ENCODE results near the gene FASN. TPM values are rescaled to one million over a fixed set of nuclear protein-coding genes. Genes with fewer than 3 reads are reported as not detected.

Gene FASN
- total and polyA plus RNA-seq, 2 of the 13 experiments (the other 11 are each of a cell fraction or from before 2014, with no cell fraction given), result 51.7 to 101 TPM

- TF ChIP-seq ZNF496 (CRISPR knock-in tag; IDR thresholded peaks at IDR 0.05; ENCODE audit: insufficient replicate concordance) (no peak), ZNF138 (CRISPR knock-in tag; IDR thresholded peaks at IDR 0.05; ENCODE audit: low read depth) (no peak), TMF1 (CRISPR knock-in tag; IDR thresholded peaks at IDR 0.05; ENCODE audit: low read depth) (no peak), GATAD1 (CRISPR knock-in tag; IDR thresholded peaks at IDR 0.05) (peak; percentile 67), NFE2L2 (IDR thresholded peaks at IDR 0.05; ENCODE audit: low read length) (no peak), ZNF782 (CRISPR knock-in tag; IDR thresholded peaks at IDR 0.05; ENCODE audit: borderline replicate concordance) (peak; percentile 20; the same call in 1 of the 2 replicates), KLF9 (CRISPR knock-in tag; IDR thresholded peaks at IDR 0.05; ENCODE audit: low read depth) (0 out of 2 replicates have a peak, but pooled peaks have one; percentile 49), JUN (CRISPR knock-in tag; IDR thresholded peaks at IDR 0.05) (peak; percentile 15; the same call in 1 of the 2 replicates), HNRNPLL (IDR thresholded peaks at IDR 0.05; ENCODE audit: low read depth, low read length, poor library complexity, severe bottlenecking) (no peak), HINFP (CRISPR knock-in tag; IDR thresholded peaks at IDR 0.05; ENCODE audit: low read depth) (peak; percentile 73), SOX13 (IDR thresholded peaks at IDR 0.05) (no peak), SOX13 (CRISPR knock-in tag; conservative IDR thresholded peaks at IDR 0.05 in 1 of 2, IDR thresholded peaks at IDR 0.05 in 1 of 2) (0 out of 4 replicates have a peak, but pooled peaks of 1 of the 2 experiments have one; percentile 6), THYN1 (CRISPR knock-in tag; IDR thresholded peaks at IDR 0.05; ENCODE audit: borderline replicate concordance, low read depth) (no peak), FOXK1 (CRISPR knock-in tag; IDR thresholded peaks at IDR 0.05; ENCODE audit: borderline replicate concordance, low read depth) (0 out of 2 replicates have a peak, but pooled peaks have one; percentile 11), FOXJ3 (CRISPR knock-in tag; IDR thresholded peaks at IDR 0.05; ENCODE audit: borderline replicate concordance) (peak; percentile 40; the same call in 1 of the 2 replicates), ZFP82 (CRISPR knock-in tag; IDR thresholded peaks at IDR 0.05; ENCODE audit: borderline replicate concordance) (0 out of 2 replicates have a peak, but pooled peaks have one; percentile 53), GABPA (IDR thresholded peaks at IDR 0.05; ENCODE audit: low read depth, low read length) (no peak), GABPA (CRISPR knock-in tag; IDR thresholded peaks at IDR 0.05; ENCODE audit: low read depth) (peak; percentile 34; the same call in 1 of the 2 replicates), ZFP91 (CRISPR knock-in tag; IDR thresholded peaks at IDR 0.05; ENCODE audit: borderline replicate concordance) (peak; percentile 98), ZFP1 (CRISPR knock-in tag; IDR thresholded peaks at IDR 0.05) (no peak), ZNF598 (CRISPR knock-in tag; IDR thresholded peaks at IDR 0.05; ENCODE audit: borderline replicate concordance) (0 out of 2 replicates have a peak, but pooled peaks have one; percentile 83), ZFYVE20 (CRISPR knock-in tag; IDR thresholded peaks at IDR 0.05; ENCODE audit: borderline replicate concordance, low read depth) (no peak), DR1 (CRISPR knock-in tag; IDR thresholded peaks at IDR 0.05) (no peak; the same call in 1 of the 2 replicates), ZNF329 (CRISPR knock-in tag; IDR thresholded peaks at IDR 0.05; ENCODE audit: low read depth) (no peak)
- TF ChIP-seq, protein P1, sequence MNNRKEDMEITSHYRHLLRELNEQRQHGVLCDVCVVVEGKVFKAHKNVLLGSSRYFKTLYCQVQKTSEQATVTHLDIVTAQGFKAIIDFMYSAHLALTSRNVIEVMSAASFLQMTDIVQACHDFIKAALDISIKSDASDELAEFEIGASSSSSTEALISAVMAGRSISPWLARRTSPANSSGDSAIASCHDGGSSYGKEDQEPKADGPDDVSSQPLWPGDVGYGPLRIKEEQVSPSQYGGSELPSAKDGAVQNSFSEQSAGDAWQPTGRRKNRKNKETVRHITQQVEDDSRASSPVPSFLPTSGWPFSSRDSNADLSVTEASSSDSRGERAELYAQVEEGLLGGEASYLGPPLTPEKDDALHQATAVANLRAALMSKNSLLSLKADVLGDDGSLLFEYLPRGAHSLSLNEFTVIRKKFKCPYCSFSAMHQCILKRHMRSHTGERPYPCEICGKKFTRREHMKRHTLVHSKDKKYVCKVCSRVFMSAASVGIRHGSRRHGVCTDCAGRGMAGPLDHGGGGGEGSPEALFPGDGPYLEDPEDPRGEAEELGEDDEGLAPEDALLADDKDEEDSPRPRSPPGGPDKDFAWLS (CRISPR knock-in tag; IDR thresholded peaks at IDR 0.05; ENCODE audit: borderline replicate concordance), result peak; percentile 87; the same call in 1 of the 2 replicates
These were observed 41.1 kb downstream of the FASN start (continued) for GRCh38 chr17:82056729-82057621.

All from HepG2 (cell line).